Fibroblast of lung (primary cell): ENCODE measurements around the gene MEI1.

ENCODE experiments used
- CTCF ChIP-seq, 2 donors: IDR thresholded peaks in 1 of 2; conservative IDR thresholded peaks in 1 of 2; 1 replicate in 1 of 2; 2 replicates in 1 of 2; pipeline ENCODE4 v1.5.1; 2011 to 2012; ENCODE audit warnings: low read length in 2 of 2, control low read depth in 1 of 2, inconsistent platforms in 1 of 2, low read depth in 1 of 2, mild to moderate bottlenecking in 1 of 2
- EZH2 ChIP-seq: IDR thresholded peaks from 2 replicates; pipeline ENCODE4 v1.5.1; 2012; ENCODE audit warnings: low read length, control low read depth, mild to moderate bottlenecking; ENCODE audit errors: missing control alignments

- no peak for TF ChIP-seq CTCF (conservative IDR thresholded peaks at IDR 0.05 in 1 of 2, IDR thresholded peaks at IDR 0.05 in 1 of 2; ENCODE audit: low read depth in 1 of 2, low read length in 2 of 2)
- TF ChIP-seq EZH2 = no peak
Observed at GRCh38 chr22:41847300-41847699, 148.0 kb downstream of the MEI1 start.
